ENCODE measurements around the gene FOSB. TPM values are rescaled to one million over a fixed set of nuclear protein-coding genes. Genes with fewer than 3 reads are reported as not detected.

Gene FOSB
- total RNA-seq, 1 experiment from 2014 or later, result 2.3 TPM

- TF ChIP-seq FOXP4 (CRISPR knock-in tag; IDR thresholded peaks at IDR 0.05), result no peak
- no peak for TF ChIP-seq NFE2L1 (CRISPR knock-in tag; IDR thresholded peaks at IDR 0.05)
- no peak for TF ChIP-seq ZNF281 (CRISPR knock-in tag; IDR thresholded peaks at IDR 0.05)
- no peak for TF ChIP-seq MLX (CRISPR knock-in tag; IDR thresholded peaks at IDR 0.05)
- no peak for TF ChIP-seq ZNF317 (CRISPR knock-in tag; IDR thresholded peaks at IDR 0.05; ENCODE audit: borderline replicate concordance, low read depth)
- no peak for TF ChIP-seq PRRX2 (CRISPR knock-in tag; IDR thresholded peaks at IDR 0.05)
- no peak for TF ChIP-seq ATF3 (CRISPR knock-in tag; conservative IDR thresholded peaks at IDR 0.05)
- TF ChIP-seq GABPB1 (CRISPR knock-in tag; IDR thresholded peaks at IDR 0.05), result no peak
- TF ChIP-seq OVOL2 (CRISPR knock-in tag; IDR thresholded peaks at IDR 0.05; ENCODE audit: borderline replicate concordance), result no peak
Observed at GRCh38 chr19:45463241-45463640, 4.6 kb upstream of the FOSB start (continued).

GRCh38 chr19:45464274-45464673 lies 3.5 kb upstream of the FOSB start:
- ChIA-PET CTCF (interaction anchor here (0.7 to 3.1 kb wide), 2 partner anchors 21 to 25 kb away, joined by 3 to 17 read pairs; no protein-coding TSS in a partner anchor), POLR2A (no interaction called here)
- H3K36me3 Mint-ChIP-seq, result no peaks in the 10 kb centered on the region
- no peak overlapping the region for H3K27ac Mint-ChIP-seq
- DNase-seq (ENCODE audit: low spot score) (no peak), ATAC-seq (no peak)
- no peak overlapping the region for H3K4me3 Mint-ChIP-seq
- H3K4me1 Mint-ChIP-seq, result peaks cover 15% of the 10 kb centered on the region
- H3K27me3 Mint-ChIP-seq (ENCODE audit: low read depth), result peaks cover 54% of the 10 kb centered on the region
- no peaks in the 10 kb centered on the region for H3K9me3 Mint-ChIP-seq
- TF ChIP-seq KAT7 (CRISPR knock-in tag; IDR thresholded peaks at IDR 0.05; ENCODE audit: borderline replicate concordance), result no peak
- TF ChIP-seq ELF4 (CRISPR knock-in tag; IDR thresholded peaks at IDR 0.05; ENCODE audit: low read depth), result no peak
- no peak for TF ChIP-seq ARID4B (CRISPR knock-in tag; IDR thresholded peaks at IDR 0.05; ENCODE audit: borderline replicate concordance)
- TF ChIP-seq TEAD4 (CRISPR knock-in tag; IDR thresholded peaks at IDR 0.05), result no peak
- no peak for TF ChIP-seq TP53 (CRISPR knock-in tag; IDR thresholded peaks at IDR 0.05)
- TF ChIP-seq ZNF532 (CRISPR knock-in tag; IDR thresholded peaks at IDR 0.05; ENCODE audit: borderline replicate concordance), result no peak
